ENCODE data around the gene SENP2.
A peak's percentile ranks its signal among the peaks of the same experiment; 100 is the strongest.
"Not testable (repeated sequence)": the region's sequence is repeated elsewhere in the genome, so short reads cannot be mapped to it uniquely, and the experiment has no call there.

The SENP2 gene

DNA sequence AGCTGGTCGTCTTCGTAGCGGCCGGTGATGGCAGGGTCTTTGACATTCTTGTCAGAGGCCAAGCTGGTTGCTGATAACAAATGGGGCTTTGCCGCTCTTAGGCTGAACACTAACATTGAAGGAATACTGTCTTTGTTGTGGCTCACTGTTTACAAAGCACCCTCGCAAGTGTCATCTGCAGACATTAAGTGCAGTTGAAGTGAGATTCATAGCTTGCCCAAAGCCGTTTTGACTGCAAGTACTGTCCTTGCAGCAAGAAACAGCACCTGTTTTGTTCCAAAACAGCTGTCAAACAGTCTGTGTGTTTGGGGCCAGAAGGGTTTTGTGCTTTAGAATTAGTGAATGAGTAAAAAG is 568 bp downstream of the SENP2 start:
- no peak for DNase-seq (ENCODE audit: low spot score)

DNA sequence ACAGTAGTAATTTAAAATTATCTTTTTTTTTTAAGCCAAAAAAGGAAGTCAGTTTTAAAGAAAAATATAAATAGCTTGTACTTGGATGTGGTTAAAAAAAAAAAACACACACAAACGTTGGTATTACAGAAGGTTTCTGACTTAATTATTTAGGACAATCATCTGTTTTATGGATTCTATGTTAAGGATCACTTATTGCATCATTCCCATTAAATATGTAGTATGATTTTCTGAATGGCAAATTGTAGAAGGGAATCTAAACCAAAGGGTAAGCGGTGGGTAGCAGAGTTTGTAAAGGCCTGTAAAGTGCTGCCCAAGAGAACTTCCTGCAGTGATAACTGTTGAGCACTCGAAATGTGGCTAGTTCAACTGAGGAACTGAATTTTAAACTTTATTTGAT is 8.0 kb downstream of the SENP2 start:
- DNase-seq (ENCODE audit: low spot score), result no peak

DNA sequence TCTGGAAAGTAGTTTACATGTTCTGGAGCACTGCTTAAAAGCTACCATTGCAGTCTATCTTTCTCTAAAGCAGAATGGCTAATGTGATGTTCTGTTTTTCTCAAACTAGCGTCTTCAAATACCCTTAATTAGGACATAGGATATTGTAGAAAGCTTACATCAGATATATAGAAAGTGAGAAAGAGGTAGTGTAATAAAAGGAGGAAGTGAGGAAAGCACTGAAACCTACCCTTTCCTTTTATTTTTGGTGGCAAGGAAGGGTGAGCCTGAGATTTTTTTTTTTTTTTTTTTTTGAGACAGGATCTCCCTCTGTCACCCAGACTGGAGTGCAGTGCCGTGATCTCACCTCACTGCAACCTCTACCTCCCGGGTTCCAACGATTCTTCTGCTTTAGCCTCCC is 9.4 kb downstream of the SENP2 start:
- no peak for DNase-seq (ENCODE audit: low spot score)

DNA sequence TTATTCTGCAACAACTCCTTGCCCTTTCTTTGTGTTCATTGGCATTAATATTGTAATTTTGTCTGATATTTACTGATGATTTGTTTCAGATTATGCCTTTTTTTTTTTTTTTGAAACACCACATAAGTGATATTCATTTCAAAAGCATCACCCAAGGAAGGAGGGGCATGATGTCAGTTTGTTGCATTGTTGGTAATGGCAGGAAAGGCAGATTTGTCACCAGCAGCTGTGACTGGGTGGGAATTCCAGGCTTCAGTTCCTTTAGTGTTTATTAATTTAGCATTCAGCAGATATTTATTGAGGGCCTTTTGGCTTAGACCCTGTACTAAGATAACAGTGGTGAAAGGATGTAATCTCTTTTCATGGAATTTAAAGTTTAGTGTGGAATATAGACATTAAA is 19.5 kb downstream of the SENP2 start:
- DNase-seq (ENCODE audit: low spot score), result no peak

DNA sequence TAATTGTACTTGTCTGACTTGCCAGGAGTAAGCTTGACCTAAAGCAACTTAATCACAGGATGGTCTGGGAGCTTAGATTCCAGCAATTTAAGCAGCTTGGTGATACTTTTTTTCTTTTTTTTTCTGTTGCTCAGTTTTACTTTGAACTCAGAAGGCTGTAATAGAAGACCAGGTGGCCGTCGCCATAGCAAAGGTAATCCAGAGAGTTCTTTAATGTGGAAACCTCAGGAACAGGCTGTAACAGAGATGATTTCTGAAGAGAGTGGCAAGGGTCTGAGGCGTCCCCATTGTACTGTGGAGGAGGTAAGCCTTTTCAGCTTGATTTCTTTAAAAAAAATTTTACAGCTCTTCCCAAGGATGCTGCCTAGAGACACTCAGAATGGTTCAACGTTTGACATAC is 20.1 kb downstream of the SENP2 start:
- DNase-seq (ENCODE audit: low spot score), result no peak

DNA sequence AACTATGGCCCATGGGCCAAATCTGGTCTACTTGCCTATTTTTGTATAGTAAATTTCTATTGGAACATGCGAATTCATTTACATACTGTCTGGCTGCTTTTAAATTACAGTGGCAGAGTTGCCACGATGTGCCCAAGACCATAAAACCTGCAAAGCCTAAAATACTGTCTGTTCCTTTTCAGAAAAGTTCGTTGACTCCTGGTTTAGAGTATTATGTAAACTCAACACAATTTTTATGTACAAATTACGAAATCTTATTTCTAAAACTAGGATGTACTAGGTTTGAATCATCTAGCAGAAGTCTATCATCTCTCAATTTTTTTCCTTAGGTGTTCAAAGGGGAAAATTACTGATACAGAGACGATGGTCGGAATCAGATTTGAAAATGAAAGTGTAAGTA is 26.9 kb downstream of the SENP2 start:
- no peak for DNase-seq (ENCODE audit: low spot score)

DNA sequence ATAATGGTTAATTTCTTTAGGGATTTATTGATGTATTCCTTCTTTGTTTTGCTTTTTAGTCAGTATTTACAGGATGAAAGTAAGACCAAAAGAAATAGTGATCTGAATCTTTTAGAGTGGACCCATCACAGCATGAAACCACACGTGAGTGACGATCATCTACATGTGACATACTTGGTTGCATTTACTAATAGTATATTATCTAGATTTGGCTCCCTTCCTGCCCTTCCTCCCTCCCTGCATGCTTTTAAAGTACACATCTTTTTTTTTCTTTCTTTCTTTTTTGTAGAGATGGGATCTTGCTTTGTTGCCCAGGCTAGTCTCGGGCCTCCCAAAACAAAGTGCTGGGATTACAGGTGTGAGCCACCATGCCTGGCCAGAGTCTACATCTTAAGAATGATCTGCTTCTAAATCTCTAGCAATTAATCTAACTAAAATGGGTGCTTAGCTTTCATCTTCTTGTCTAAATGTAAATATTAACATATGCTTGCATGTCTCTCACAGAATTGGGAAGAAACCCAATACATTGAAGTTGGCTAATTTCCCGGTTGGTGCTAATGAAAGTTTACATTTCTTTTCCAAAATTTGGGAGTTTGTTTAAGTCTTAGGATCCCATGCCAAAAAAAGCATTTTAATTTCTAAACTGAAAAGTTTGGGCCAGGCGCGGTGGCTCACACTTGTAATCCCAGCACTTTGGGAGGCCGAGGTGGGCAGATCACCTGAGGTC is 38.0 kb downstream of the SENP2 start:
- no peak for DNase-seq (ENCODE audit: low spot score)

DNA sequence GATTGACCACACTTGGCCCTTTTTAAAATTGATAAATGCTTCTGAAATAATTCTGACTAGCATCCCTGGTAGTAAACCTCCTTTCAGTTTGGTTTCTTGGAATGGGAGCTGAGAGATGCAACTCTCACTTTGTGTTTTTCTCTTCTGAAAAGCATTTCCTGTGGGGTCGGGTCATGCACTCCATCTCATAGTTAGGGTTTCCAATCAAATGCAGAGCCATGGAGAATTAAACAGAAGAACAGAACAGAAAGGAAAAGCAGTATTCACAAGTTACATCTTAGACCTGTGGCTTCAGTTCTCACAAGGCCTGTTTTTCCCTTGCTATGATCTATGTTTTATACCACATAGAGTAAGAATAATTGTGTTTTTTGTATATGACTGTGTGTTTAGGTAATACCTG is 39.7 kb downstream of the SENP2 start:
- no peak for DNase-seq (ENCODE audit: low spot score)

DNA sequence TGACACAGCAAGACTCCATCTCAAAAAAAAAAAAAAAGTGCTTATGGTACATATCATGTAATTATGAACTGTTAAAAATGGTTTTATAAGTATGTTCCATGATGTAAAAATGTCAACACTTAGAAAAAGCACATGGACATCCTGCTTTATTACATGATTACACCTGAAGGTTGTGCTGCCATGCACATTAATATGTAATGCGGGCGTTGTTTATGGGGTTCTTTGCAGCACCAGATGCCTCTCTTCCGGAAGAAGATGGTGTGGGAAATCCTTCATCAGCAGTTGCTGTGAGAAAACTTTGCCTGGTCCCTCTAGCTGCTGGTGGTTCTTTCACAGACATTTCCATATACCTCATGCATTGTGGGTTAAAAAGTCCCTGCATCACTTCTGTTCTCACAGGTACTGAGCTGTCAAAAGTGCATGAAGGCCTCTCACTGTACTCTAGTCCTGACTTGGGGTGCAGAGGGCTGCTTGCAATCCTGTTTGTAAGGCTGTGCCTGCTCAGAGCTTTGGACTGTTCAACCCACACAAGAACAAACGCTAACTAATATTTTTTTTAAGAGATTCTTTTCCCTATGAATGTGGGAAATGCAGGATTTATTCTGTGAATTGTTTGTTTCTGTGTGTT is 43.6 kb downstream of the SENP2 start:
- DNase-seq (ENCODE audit: low spot score), result no peak

DNA sequence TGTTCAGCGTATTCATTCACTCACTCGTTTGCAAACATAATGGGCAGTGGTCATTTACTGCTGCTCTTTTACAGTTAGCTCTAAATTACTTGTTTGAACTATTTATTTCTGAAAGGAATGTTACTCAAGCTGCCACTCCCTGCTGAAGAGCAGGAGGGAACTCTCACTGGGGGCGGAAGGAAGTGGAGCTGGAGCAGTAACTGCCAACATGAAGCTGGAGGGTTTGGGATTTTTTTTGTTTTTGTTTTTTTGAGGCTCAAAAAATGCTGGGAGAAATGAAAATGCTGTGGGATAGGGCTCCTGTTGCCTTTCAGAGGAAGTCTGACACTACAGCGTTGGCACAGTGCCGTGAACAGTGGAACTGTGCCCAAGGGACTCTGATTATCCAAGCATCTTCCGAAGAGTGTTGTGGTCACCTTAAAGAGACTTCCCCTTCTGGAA is 44.1 kb downstream of the SENP2 start:
- peak; percentile 32 for DNase-seq (ENCODE audit: low spot score)

DNA sequence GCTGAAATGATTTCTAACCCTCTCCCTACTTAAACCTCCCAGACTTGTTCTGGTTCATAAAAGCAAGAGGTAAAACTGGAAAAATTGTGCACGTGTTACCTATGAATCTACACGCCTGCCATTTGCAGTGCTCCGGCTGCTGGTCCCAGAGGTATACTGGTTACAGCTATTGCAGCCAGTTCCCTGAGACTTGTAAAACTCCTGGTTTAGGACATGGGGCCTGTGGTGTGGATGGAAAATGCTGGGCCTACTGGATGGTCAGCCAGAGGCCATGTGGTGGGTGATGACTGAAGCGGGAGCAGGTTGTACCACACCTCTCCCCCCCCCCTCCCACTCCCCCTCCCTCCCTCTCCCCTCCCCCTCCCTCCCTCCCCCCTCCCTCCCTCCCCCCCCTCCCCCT is 45.0 kb downstream of the SENP2 start:
- no peak for DNase-seq (ENCODE audit: low spot score)

DNA sequence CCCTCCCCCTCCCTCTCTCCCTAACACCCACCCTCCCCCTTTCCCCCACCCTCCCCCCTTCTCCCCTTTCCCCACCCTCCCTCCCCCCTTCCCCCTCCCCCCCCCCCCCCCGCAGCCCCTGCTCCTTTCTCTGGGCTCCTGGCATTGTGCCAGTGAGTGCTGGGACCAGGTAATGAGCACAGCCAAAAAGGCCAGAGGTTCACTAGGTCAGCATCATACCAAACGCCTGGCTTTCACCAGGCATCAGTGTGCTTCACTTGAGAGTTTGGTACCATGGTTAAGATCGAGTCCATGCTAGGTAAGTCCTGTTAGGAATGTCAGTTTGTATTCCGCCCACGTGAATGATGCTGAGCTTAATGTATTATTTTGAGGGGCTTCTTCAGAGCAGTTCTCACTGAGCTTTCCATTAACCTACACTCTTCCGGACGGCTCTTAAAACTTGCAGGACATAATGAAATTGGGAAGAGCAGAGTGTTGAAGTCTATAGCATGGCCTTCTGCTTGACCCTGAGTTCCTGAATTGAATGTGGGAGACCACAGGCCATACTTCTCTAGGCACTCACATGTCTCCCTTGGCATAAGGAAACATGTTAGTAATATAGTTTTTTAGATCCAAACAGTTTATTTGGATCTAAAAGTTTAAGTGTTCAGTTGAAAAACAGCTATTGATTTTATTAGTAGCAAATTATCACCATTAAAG is 45.6 kb downstream of the SENP2 start:
- no peak for DNase-seq (ENCODE audit: low spot score)

DNA sequence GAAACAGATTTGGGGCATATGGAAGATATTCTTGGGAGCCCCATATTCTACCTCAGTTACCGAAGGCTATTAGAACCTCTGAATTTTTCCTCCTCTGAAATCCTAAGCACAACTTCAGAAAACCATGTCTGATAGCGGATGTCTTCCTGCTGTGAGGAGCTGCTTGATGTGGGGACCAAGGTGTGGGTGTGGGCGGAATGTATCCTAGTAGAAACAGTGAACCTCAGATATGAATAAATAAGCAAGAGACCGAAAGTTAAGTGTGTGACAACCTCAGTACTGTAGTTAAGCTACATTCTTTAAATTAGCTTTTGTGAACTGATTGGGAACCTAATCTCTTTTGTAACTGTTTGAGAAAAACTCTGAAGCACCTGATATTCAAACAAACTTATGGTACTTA is 46.9 kb downstream of the SENP2 start:
- no peak for DNase-seq (ENCODE audit: low spot score)

DNA sequence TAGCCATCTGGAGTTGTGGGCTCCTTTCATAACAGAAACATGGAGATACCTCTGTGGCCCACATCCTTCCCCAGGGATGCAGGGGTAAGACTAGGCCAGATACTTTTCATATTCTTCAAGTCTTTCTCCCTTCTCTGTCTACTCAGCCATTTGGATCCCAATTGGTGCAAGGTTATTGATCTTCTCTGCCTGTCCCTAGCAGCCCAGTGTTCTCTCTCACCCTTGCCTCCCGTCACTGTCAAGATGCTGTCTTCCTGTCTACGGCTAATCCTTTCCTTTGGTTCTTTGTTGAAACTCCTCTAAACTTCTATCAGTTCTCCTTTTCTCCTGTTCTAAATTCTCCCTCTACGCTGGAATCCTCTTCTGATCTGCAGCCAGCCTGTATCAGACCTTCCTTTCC is 51.3 kb downstream of the SENP2 start:
- DNase-seq (ENCODE audit: low spot score), result no peak

DNA sequence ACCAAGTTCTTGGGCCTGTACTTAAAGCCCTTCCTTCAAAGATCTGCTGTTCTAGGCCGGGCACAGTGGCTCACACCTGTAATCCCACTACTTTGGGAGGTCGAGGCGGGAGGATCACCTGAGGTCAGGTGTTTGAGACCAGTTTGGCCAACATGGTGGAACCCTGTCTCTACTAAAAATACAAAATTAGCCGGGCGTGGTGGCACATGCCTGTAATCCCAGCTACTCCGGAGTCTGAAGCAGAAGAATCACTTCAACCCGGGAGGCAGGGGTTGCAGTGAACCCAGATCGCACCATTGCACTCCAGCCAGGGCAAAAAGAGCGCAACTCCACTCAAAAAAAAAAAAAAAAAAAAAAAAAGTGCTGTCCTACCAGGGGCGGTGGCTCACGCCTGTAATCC is 52.6 kb downstream of the SENP2 start:
- not testable (repeated sequence) for DNase-seq (ENCODE audit: low spot score)

DNA sequence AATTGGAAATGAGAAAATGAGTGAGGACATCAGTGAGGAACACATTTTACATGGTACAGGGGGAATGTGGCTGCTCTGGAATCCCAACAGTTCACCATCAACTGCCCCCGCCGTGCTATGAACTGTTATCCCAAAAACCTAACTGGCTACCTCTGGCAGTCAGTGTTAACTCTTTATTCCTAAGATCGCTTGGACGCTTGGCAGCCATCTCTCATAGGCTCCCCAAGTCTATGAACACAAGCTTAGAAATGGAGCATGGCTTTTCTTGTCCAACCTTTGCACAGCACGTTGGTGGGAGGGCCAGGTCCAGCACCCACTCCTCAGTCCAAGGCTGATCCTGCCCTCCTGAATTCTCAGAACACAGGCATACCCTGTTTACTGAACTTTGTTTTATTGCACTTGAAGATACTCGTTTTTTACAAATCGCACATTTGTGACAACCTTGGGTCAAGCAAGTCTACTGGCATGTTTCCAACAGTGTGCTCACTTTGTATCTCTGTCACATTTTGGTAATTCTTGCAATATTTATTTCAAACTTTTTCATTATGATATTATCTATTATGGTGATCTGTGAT is 53.6 kb downstream of the SENP2 start:
- DNase-seq (ENCODE audit: low spot score), result no peak

DNA sequence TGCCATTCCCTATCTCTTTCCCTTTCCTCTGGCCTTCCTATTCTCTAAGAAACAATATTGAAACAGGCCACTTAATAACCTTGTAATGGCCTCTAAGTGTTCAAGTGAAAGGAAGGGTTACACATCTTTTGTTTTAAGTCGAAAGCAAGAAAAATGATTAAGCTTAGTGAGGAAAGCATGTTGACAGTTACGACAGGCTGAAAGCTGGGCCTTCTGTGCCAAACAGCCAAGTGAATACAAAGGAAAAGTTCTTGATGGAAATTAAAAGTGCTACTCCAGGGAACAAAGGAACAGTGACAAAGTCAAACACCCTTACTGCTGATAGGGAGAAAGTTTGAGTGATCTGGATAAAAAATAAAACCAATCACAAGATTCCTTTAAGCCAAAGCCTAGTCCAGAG is 54.2 kb downstream of the SENP2 start:
- DNase-seq (ENCODE audit: low spot score), result no peak

DNA sequence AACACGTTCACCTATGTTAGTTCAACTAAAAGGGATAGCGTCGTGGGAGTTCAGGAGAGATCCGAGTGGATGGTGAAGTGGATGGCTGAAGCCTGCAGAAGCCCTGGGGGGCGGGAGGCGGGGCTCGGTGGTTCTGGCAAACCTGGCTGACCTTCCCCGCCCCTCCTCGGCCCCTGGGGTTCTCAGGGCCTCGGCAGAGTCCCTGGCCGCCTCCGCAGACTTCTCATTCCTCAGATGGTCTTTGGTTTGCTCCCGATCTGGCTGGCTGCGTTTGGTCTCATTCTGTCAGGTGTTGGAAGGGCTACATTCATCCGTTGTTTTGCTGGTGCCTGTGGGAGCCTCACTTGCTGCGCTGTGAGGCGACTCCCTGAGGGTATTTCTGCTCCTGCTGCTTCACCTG is 59.1 kb downstream of the SENP2 start:
- DNase-seq (ENCODE audit: low spot score), result not testable (repeated sequence)

DNA sequence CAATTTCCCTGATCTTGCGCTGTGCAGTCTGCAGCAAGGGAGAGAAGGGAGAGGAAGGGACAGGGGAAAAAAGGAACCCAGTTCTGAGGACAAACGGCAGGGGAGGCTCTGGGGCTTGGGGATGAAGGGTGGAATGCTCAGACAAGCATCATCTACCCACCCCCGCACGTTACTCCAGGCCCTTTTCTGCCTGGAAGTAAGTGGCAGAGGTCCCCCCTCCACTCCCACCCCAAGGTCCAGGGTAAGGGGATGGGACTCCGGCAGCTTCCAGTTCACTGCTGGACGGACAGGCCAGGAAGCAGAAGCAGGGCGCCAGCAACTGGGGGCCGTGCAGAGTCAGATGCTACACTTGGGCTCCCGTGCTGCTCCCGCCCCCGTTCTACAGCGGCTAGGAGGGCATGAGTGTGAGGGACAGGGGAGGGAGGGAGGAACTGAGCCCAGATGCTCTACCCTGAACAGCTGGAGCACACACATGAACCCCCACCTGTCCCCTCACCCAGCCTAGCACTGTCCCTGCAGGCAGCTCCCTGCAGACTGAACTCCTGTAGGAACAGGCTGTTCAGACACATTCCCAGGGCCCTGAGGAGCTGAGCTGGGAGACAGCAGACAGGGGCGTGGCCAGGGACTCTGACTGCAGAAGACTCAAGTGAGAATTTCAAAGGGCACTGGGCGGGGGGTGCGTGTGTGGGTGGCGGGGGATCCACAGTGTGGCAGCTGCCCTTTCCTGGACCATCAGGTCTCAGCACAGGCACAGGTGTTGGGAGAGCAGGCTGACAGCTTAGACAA is 59.7 kb downstream of the SENP2 start:
- no peak for DNase-seq (ENCODE audit: low spot score)

DNA sequence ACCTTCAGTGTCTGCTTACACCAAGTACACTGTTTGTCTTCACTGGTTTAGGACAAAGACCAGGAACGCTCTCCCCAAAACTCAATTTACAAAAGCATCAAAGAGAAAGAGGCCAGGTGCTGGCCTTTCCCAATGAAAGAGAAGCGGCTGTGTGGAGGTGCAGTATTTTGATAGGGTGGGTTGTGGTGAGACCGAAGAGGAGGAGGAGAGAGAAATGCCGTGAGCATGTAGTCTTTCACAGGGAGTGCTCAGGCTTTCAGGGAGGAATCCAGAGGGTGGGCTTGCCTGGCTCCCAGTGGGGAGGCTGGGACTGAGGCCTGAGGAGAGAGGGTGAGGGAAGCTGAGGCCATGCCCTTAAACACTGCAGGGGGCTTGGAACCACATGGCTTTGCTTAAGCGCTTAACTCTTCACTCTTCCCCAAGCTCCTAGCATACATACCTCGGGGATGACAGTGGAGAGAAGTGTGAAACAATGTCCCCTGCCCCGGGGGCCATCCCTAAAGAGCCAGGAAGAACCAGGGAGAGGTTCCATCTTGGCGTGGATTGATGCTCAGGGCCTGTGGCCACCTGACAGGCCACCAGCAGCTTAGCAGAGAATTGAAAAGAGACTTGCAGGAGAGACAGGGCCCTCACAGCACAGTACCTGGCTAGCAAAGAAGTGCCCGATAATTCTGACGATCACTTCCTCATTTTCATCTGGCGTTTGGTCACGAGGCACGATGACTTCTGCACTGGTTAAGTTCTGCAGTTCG is 60.5 kb downstream of the SENP2 start:
- no peak for DNase-seq (ENCODE audit: low spot score)

DNA sequence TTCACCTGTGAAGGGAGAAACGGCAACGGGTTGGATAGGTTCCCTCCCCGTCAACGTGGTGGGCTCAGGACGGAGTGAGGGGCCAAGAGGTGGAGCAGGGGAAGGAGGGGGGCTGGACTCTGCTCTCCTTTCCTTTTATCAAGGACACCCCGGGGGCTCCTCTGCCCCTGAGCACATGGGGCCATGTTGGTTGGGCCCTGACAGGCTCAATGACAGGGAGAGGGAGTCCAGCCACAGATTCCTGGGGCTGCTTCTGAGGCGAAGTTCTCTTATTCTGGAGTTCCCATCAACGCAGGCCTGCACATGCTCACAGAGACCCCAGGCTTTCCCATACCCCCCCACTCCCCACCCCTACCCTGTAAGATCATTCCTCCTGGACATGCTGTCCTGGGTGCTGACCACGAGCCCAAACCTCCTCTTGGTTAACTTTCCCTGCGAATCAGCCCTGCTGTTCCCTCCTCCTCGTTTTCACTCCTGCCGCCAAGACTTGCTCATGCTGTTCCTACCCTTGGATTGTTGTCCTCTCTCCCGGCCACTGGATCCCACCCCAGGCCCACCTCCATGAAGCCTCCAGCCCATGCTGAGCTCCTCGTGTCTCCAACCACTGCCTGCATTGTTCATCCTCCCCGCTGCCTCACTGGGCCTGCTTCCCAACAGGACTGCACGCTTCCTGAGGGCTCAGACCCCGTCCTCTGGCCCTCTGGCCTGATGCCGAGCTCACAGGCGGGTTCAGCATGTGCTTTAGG is 61.2 kb downstream of the SENP2 start:
- DNase-seq (ENCODE audit: low spot score), result no peak

Measured in AG20443 (cell line).